T-cell (primary cell): ENCODE data around the gene ITGA2. TPM values are rescaled to one million over a fixed set of nuclear protein-coding genes. Genes with fewer than 3 reads are reported as not detected.

ENCODE experiments used
- ATAC-seq, 4 experiments: fragments of 200-7000 bp in 3 of 4; fragments of 150-1000 bp in 1 of 4; cut with Tn5 transposase; replicated peaks in 1 of 4; 1 replicate in 3 of 4; 2 replicates in 1 of 4; pipeline ENCODE4 v1.10.0; 2021; ENCODE audit warnings: moderate library complexity in 3 of 4, mild to moderate bottlenecking in 2 of 4, moderate number of reproducible peaks in 1 of 4
- CTCF ChIA-PET, 2 donors: fragments of 300-600 bp; sonication (Branson Sonifier 250); formaldehyde crosslinking; loops; one replicate each; lab custom pipeline; 2022; ENCODE audit warnings: antibody characterized with exemption in 2 of 2; lab: Charles Lee
- POLR2A ChIA-PET, 2 donors: fragments of 300-600 bp; sonication (Branson Sonifier 250); formaldehyde crosslinking; loops; one replicate each; lab custom pipeline; 2022; ENCODE audit warnings: antibody characterized with exemption in 2 of 2; lab: Charles Lee
- DNase-seq, 35 experiments: peaks; one replicate each; pipeline versions ENCODE4 v3.0.0 to v3.0.0-alpha.2; 2013 to 2023
- H3K27ac ChIP-seq: one replicate; pipeline ENCODE4 v1.5.1; 2013; ENCODE audit warnings: low read length
- H3K27me3 ChIP-seq, 2 experiments: replicated peaks in 1 of 2; 1 replicate in 1 of 2; 2 replicates in 1 of 2; pipeline versions ENCODE4 v1.6.1 to v1.7.0; 2013; ENCODE audit warnings: low read length in 1 of 2, mixed read lengths in 1 of 2; ENCODE audit not compliant: control insufficient read depth in 2 of 2, insufficient read depth in 2 of 2; ENCODE audit errors: extremely low read depth in 1 of 2
- H3K36me3 ChIP-seq, 2 donors: 1 replicate in 1 of 2; 2 replicates in 1 of 2; pipeline versions ENCODE4 v1.6.1 to v1.7.0; 2013; ENCODE audit warnings: low read length in 1 of 2; ENCODE audit not compliant: control insufficient read depth in 2 of 2, insufficient read depth in 1 of 2; ENCODE audit errors: extremely low read depth in 1 of 2
- H3K4me1 ChIP-seq, 2 experiments: 1 replicate in 1 of 2; 2 replicates in 1 of 2; pipeline versions ENCODE4 v1.6.1 to v1.7.0; 2013; ENCODE audit warnings: low read length in 2 of 2, mixed read lengths in 1 of 2; ENCODE audit not compliant: insufficient read depth in 2 of 2, control insufficient read depth in 1 of 2; ENCODE audit errors: extremely low read depth in 1 of 2
- H3K4me3 ChIP-seq, 2 donors: 1 replicate in 1 of 2; 2 replicates in 1 of 2; pipeline versions ENCODE4 v1.5.1 to v1.7.0; 2013; ENCODE audit warnings: mild to moderate bottlenecking in 2 of 2, low read length in 1 of 2, moderate library complexity in 1 of 2; ENCODE audit not compliant: control insufficient read depth in 1 of 2; ENCODE audit errors: extremely low read depth in 1 of 2
- H3K9me3 ChIP-seq: 2 replicates; pipeline ENCODE4 v1.7.0; 2013
- H3K27ac Mint-ChIP-seq, 2 donors: one replicate each; pipeline ENCODE4 v1.8.0; 2020 to 2021; ENCODE audit warnings: mild to moderate bottlenecking in 2 of 2, mixed read lengths in 2 of 2
- H3K27me3 Mint-ChIP-seq, 2 donors: one replicate each; pipeline ENCODE4 v1.8.0; 2021 to 2022; ENCODE audit warnings: mixed read lengths in 2 of 2
- H3K36me3 Mint-ChIP-seq: one replicate; pipeline ENCODE4 v1.8.0; 2021; ENCODE audit warnings: mixed read lengths
- H3K4me1 Mint-ChIP-seq, 3 donors: one replicate each; pipeline ENCODE4 v1.8.0; 2020 to 2022; ENCODE audit warnings: mixed read lengths in 3 of 3, mild to moderate bottlenecking in 1 of 3
- H3K4me3 Mint-ChIP-seq, 3 donors: one replicate each; pipeline ENCODE4 v1.8.0; 2020 to 2022; ENCODE audit warnings: mild to moderate bottlenecking in 3 of 3, mixed read lengths in 3 of 3, moderate library complexity in 3 of 3
- H3K9me3 Mint-ChIP-seq, 3 donors: one replicate each; pipeline ENCODE4 v1.8.0; 2020 to 2022; ENCODE audit warnings: mixed read lengths in 3 of 3
- WGBS: methylation state at CpG from one replicate; pipeline ENCODE4 v1.1.5; 2013; ENCODE audit warnings: missing lambda C conversion rate; ENCODE audit not compliant: insufficient coverage; 5-methylcytosine and 5-hydroxymethylcytosine counted together
- total RNA-seq, 35 experiments: library from RNA in 6 of 35; stranded (reverse) in 6 of 35; fragments of 120-200 nt in 1 of 35; gene quantifications; one replicate each; pipeline versions ENCODE4 v1.2.1 to v1.2.4 and lab custom pipeline; 2013 to 2026

ITGA2 gene
- total RNA-seq, 5 donors from 2014 or later (not counting 1 experiment from before 2014, with no cell fraction given): 0.16 to 1.5 (median 0.51) TPM

GRCh38 chr5:52993367-52993766 is 4.2 kb downstream of the ITGA2 start:
- CTCF ChIA-PET: no interaction called here
- WGBS: no CpG with 5 or more reads among the region's 2 CpGs
- peaks cover 3 to 16% of the 10 kb centered on the region in 2 experiments for H3K4me1 ChIP-seq
- H3K36me3 Mint-ChIP-seq: no peaks in the 10 kb centered on the region
- DNase-seq (no peak), ATAC-seq (no peak)
- no peak overlapping the region for H3K27ac ChIP-seq
- H3K27ac Mint-ChIP-seq: no peak overlapping the region
- peaks cover 9 to 13% of the 10 kb centered on the region in 2 donors for H3K27me3 Mint-ChIP-seq
- no peak overlapping the region for H3K4me3 ChIP-seq
- H3K9me3 ChIP-seq: no peaks in the 10 kb centered on the region
- H3K4me1 Mint-ChIP-seq: peaks cover 8 to 11% (median 11%) of the 10 kb centered on the region in 3 donors
- POLR2A ChIA-PET: no interaction called here
- H3K27me3 ChIP-seq: peaks cover 0 to 15% of the 10 kb centered on the region in 2 experiments
- no peaks in the 10 kb centered on the region for H3K36me3 ChIP-seq
- H3K4me3 Mint-ChIP-seq: no peak overlapping the region
- H3K9me3 Mint-ChIP-seq: no peaks in the 10 kb centered on the region

GRCh38 chr5:52994266-52994665 is 5.1 kb downstream of the ITGA2 start:
- Mint-ChIP-seq H3K4me3 (no peak overlapping the region), H3K36me3 (no peaks in the 10 kb centered on the region), H3K27me3 (peaks cover 9 to 10% of the 10 kb centered on the region in 2 donors), H3K9me3 (no peaks in the 10 kb centered on the region), H3K27ac (no peak overlapping the region), H3K4me1 (peaks cover 8% of the 10 kb centered on the region in 3 donors)
- DNase-seq (no peak), ATAC-seq (no peak)
- Histone ChIP-seq H3K27me3 (peaks cover 0 to 10% of the 10 kb centered on the region in 2 experiments), H3K27ac (no peak overlapping the region), H3K36me3 (no peaks in the 10 kb centered on the region), H3K4me3 (no peak overlapping the region), H3K4me1 (peaks cover 3 to 10% of the 10 kb centered on the region in 2 experiments), H3K9me3 (no peaks in the 10 kb centered on the region)
- WGBS: no CpG with 5 or more reads among the region's 1 CpG
- ChIA-PET POLR2A (no interaction called here), CTCF (interaction anchor here in 1 of 2 donors (0.5 kb wide), 1 partner anchor 122 kb away, joined by 3 read pairs; no protein-coding TSS in a partner anchor)

GRCh38 chr5:52995095-52995494 is 5.9 kb downstream of the ITGA2 start:
- ChIA-PET POLR2A (no interaction called here), CTCF (no interaction called here)
- H3K9me3 ChIP-seq: no peaks in the 10 kb centered on the region
- H3K4me3 ChIP-seq: no peak overlapping the region
- H3K4me1 ChIP-seq: peaks cover 0 to 1% of the 10 kb centered on the region in 2 experiments
- H3K27me3 Mint-ChIP-seq: peaks cover 7 to 10% of the 10 kb centered on the region in 2 donors
- H3K9me3 Mint-ChIP-seq: no peaks in the 10 kb centered on the region
- H3K4me3 Mint-ChIP-seq: no peak overlapping the region
- H3K27me3 ChIP-seq: peaks cover 0 to 2% of the 10 kb centered on the region in 2 experiments
- no peak for ATAC-seq
- no peaks in the 10 kb centered on the region for H3K36me3 ChIP-seq
- peaks cover 2 to 3% (median 2%) of the 10 kb centered on the region in 3 donors for H3K4me1 Mint-ChIP-seq
- 88% methylated on average over 1 of the region's 1 CpG for WGBS
- no peak overlapping the region for H3K27ac ChIP-seq
- no peak for DNase-seq
- H3K36me3 Mint-ChIP-seq: no peaks in the 10 kb centered on the region
- H3K27ac Mint-ChIP-seq: no peak overlapping the region

DNA sequence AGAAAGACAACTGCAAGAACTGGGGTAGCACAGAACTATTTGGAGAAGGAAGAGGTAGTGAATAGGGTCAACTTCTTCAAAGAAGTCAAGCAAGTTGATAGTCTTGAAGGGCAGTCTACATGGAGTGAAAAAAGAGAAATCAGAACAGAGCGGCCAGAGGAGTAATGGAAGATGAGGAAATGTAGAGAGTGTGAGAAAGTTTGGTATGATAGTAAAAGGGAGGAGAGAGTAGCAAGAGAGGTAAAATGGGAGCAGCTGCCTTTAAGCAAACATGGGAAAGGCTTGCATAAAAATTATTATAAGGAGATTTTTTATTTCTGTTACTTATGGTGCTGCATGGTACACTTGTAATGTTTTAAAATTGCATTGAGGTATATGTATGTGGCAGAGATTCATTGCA is 6.8 kb downstream of the ITGA2 start:
- ChIA-PET CTCF (interaction anchor here in 1 of 2 donors (1.2 kb wide), 1 partner anchor 39 kb away, joined by 4 read pairs; no protein-coding TSS in a partner anchor), POLR2A (no interaction called here)
- no peaks in the 10 kb centered on the region for H3K4me1 ChIP-seq
- H3K4me3 ChIP-seq: no peak overlapping the region
- H3K9me3 Mint-ChIP-seq: no peaks in the 10 kb centered on the region
- H3K4me3 Mint-ChIP-seq: no peak overlapping the region
- WGBS: 89% methylated on average over 1 of the region's 1 CpG
- no peaks in the 10 kb centered on the region for H3K4me1 Mint-ChIP-seq
- no peaks in the 10 kb centered on the region for H3K27me3 ChIP-seq
- DNase-seq (no peak), ATAC-seq (no peak)
- H3K27me3 Mint-ChIP-seq: peaks cover 5 to 8% of the 10 kb centered on the region in 2 donors
- no peak overlapping the region for H3K27ac ChIP-seq
- no peaks in the 10 kb centered on the region for H3K36me3 ChIP-seq
- H3K27ac Mint-ChIP-seq: no peak overlapping the region
- no peaks in the 10 kb centered on the region for H3K9me3 ChIP-seq
- H3K36me3 Mint-ChIP-seq: no peaks in the 10 kb centered on the region

GRCh38 chr5:52996979-52997378 is 7.8 kb downstream of the ITGA2 start:
- Histone ChIP-seq H3K27ac (no peak overlapping the region), H3K4me1 (no peaks in the 10 kb centered on the region), H3K4me3 (no peak overlapping the region), H3K36me3 (no peaks in the 10 kb centered on the region), H3K27me3 (no peaks in the 10 kb centered on the region), H3K9me3 (no peaks in the 10 kb centered on the region)
- Mint-ChIP-seq H3K36me3 (no peaks in the 10 kb centered on the region), H3K27me3 (peaks cover 5 to 8% of the 10 kb centered on the region in 2 donors), H3K9me3 (no peaks in the 10 kb centered on the region), H3K4me3 (no peak overlapping the region), H3K4me1 (no peaks in the 10 kb centered on the region), H3K27ac (no peak overlapping the region)
- DNase-seq (no peak), ATAC-seq (no peak)
- WGBS: no CpG with 5 or more reads among the region's 1 CpG
- ChIA-PET POLR2A (no interaction called here), CTCF (interaction anchor here in 1 of 2 donors (0.9 to 1.2 kb wide), 2 partner anchors 38 to 43 kb away, joined by 3 to 4 read pairs; no protein-coding TSS in a partner anchor)

DNA sequence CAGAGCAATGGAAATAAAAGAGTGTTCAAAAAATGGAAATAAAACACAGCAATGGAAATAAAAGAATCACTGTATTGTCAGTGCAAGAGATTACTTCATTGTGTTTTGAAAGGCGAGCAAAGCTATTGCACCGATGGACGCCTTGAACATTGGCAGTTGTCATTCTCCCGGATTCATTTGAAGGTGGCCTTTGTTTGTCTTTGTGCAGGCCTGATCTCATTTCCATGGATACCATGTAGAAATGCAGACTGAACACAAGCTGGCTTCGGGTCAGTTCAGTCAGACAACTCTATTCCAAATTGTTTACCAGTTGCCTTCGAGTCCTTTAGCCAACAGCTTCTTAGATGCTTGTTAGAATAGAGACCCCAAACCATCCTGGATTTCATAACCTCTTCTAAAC is 8.3 kb downstream of the ITGA2 start:
- POLR2A ChIA-PET: no interaction called here
- H3K27me3 Mint-ChIP-seq: peaks cover 2 to 3% of the 10 kb centered on the region in 2 donors
- H3K9me3 Mint-ChIP-seq: no peaks in the 10 kb centered on the region
- H3K36me3 Mint-ChIP-seq: no peaks in the 10 kb centered on the region
- Histone ChIP-seq H3K4me1 (no peaks in the 10 kb centered on the region), H3K9me3 (no peaks in the 10 kb centered on the region), H3K4me3 (no peak overlapping the region), H3K36me3 (no peaks in the 10 kb centered on the region), H3K27me3 (no peaks in the 10 kb centered on the region), H3K27ac (no peak overlapping the region)
- no peak overlapping the region for H3K27ac Mint-ChIP-seq
- ATAC-seq: no peak
- CTCF ChIA-PET: interaction anchor here in 1 of 2 donors (0.9 kb wide), 1 partner anchor 43 kb away, joined by 3 read pairs; no protein-coding TSS in a partner anchor
- no peaks in the 10 kb centered on the region for H3K4me1 Mint-ChIP-seq
- H3K4me3 Mint-ChIP-seq: no peak overlapping the region
- DNase-seq: no peak
- 95% methylated on average over 5 of the region's 6 CpGs for WGBS
